ENCODE measurements around the gene RAD51B. TPM values are rescaled to one million over a fixed set of nuclear protein-coding genes. Genes with fewer than 3 reads are reported as not detected.

RAD51B gene
- total RNA-seq, 1 experiment from 2014 or later: 8.5 TPM

DNA sequence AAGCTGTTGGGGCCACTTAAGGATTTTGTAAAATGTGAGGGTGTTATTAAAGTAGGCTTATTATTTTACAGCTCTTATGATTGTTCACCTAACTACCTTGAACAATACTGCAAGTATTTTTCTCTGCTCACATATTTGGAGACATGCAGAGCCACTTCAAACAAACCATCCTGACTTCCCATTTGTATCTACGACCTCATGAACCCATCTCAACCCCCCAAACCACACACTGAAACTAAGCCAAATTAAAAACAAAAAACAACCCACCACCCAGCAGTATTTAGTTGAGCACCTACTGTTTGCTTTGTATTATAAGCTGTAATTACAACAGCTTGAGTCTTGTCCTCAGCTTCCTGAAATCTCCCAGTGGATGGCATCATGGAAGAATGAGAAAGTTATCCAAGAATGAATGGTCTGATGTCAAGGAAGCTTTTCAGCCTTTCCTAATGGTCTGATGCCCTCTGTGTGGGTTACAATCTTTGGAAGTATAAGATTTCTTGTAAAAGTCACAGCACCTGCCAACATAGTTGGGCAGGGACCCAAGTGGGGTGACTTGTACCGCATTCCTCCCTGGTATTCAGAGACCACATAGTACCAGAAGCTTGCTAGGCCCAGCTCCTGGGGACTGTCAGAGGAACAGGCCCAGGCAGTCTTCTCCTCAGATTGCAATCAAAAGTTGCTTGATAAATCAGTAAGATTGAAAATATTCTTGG lies 556.6 kb downstream of the RAD51B start:
- Histone ChIP-seq H3K4me3 (ENCODE audit: low read depth in 2 of 2, low read length in 2 of 2) (no peak overlapping the region), H3K4me1 (ENCODE audit: control insufficient read depth, insufficient read depth, low read length) (0 out of 2 replicates have a peak, but pooled peaks cover 3% of the 10 kb centered on the region), H3K27me3 (ENCODE audit: control insufficient read depth, insufficient read depth, low read length) (no peaks in the 10 kb centered on the region), H3K9me3 (ENCODE audit: control insufficient read depth, insufficient read depth, low read depth, low read length) (no peaks in the 10 kb centered on the region), H3K36me3 (ENCODE audit: control insufficient read depth, insufficient read depth, low read length) (no peaks in the 10 kb centered on the region), H3K27ac (ENCODE audit: low read length) (no peak overlapping the region)
- intact Hi-C loops (cut with micrococcal nuclease; ENCODE audit: unreplicated experiment) (no loop called here), in situ Hi-C loops (cut with HindIII; ENCODE audit: low pct_unique_long_range_greater_than_20kb, low sequenced_read_pairs) (no loop called here)
- POLR2A ChIA-PET: no interaction called here
- CTCF ChIA-PET: interaction anchor here (0.6 kb wide), 1 partner anchor 185 kb away, joined by 3 read pairs; no protein-coding TSS in a partner anchor
- BruUV-seq (replicated peaks): no TSS peak
- ATAC-seq (no peak), DNase-seq (ENCODE audit: low read depth, low spot score) (no peak)
- TF ChIP-seq TCF7L2 (IDR thresholded peaks at IDR 0.05; ENCODE audit: low read depth, low read length) (no peak), POLR2AphosphoS5 (IDR thresholded peaks at IDR 0.05; ENCODE audit: low read depth, low read length) (no peak), SIN3A (IDR thresholded peaks at IDR 0.05; ENCODE audit: borderline replicate concordance, insufficient read depth, low read depth, low read length) (no peak)
- TF ChIP-seq, protein P1, sequence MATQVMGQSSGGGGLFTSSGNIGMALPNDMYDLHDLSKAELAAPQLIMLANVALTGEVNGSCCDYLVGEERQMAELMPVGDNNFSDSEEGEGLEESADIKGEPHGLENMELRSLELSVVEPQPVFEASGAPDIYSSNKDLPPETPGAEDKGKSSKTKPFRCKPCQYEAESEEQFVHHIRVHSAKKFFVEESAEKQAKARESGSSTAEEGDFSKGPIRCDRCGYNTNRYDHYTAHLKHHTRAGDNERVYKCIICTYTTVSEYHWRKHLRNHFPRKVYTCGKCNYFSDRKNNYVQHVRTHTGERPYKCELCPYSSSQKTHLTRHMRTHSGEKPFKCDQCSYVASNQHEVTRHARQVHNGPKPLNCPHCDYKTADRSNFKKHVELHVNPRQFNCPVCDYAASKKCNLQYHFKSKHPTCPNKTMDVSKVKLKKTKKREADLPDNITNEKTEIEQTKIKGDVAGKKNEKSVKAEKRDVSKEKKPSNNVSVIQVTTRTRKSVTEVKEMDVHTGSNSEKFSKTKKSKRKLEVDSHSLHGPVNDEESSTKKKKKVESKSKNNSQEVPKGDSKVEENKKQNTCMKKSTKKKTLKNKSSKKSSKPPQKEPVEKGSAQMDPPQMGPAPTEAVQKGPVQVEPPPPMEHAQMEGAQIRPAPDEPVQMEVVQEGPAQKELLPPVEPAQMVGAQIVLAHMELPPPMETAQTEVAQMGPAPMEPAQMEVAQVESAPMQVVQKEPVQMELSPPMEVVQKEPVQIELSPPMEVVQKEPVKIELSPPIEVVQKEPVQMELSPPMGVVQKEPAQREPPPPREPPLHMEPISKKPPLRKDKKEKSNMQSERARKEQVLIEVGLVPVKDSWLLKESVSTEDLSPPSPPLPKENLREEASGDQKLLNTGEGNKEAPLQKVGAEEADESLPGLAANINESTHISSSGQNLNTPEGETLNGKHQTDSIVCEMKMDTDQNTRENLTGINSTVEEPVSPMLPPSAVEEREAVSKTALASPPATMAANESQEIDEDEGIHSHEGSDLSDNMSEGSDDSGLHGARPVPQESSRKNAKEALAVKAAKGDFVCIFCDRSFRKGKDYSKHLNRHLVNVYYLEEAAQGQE (IDR thresholded peaks at IDR 0.05; ENCODE audit: insufficient read depth in 1 of 2, low read depth in 2 of 2, low read length in 1 of 2): no peak
- TF ChIP-seq, protein P2, sequence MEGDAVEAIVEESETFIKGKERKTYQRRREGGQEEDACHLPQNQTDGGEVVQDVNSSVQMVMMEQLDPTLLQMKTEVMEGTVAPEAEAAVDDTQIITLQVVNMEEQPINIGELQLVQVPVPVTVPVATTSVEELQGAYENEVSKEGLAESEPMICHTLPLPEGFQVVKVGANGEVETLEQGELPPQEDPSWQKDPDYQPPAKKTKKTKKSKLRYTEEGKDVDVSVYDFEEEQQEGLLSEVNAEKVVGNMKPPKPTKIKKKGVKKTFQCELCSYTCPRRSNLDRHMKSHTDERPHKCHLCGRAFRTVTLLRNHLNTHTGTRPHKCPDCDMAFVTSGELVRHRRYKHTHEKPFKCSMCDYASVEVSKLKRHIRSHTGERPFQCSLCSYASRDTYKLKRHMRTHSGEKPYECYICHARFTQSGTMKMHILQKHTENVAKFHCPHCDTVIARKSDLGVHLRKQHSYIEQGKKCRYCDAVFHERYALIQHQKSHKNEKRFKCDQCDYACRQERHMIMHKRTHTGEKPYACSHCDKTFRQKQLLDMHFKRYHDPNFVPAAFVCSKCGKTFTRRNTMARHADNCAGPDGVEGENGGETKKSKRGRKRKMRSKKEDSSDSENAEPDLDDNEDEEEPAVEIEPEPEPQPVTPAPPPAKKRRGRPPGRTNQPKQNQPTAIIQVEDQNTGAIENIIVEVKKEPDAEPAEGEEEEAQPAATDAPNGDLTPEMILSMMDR (IDR thresholded peaks at IDR 0.05): no peak

DNA sequence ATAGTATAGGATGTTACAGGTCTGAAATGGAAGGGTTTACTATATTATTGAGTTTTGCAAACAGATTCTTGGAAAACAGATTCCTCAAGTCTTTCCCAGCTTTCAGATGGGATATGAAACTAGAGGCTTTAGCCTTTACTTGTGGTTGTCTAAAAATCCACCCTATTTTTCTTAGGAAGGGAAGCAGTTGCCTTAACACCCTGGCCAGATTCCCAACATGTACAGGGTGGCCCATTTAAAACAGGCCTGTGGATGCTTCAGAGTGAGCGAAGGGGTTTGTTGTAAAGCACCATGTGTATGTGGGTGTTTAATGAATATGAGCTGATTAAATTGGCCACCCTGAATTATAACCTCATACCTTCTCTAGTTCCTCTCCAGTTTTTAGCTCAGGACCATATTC lies 557.4 kb downstream of the RAD51B start:
- Histone ChIP-seq H3K36me3 (ENCODE audit: control insufficient read depth, insufficient read depth, low read length) (no peaks in the 10 kb centered on the region), H3K4me3 (ENCODE audit: low read depth in 2 of 2, low read length in 2 of 2) (no peak overlapping the region), H3K27ac (ENCODE audit: low read length) (no peak overlapping the region; the same call in 1 of the 2 replicates), H3K9me3 (ENCODE audit: control insufficient read depth, insufficient read depth, low read depth, low read length) (no peaks in the 10 kb centered on the region), H3K4me1 (ENCODE audit: control insufficient read depth, insufficient read depth, low read length) (0 out of 2 replicates have a peak, but pooled peaks cover 3% of the 10 kb centered on the region), H3K27me3 (ENCODE audit: control insufficient read depth, insufficient read depth, low read length) (no peaks in the 10 kb centered on the region)
- intact Hi-C loops (cut with micrococcal nuclease; ENCODE audit: unreplicated experiment) (no loop called here), in situ Hi-C loops (cut with HindIII; ENCODE audit: low pct_unique_long_range_greater_than_20kb, low sequenced_read_pairs) (no loop called here)
- POLR2A ChIA-PET: no interaction called here
- no peak for TF ChIP-seq POLR2AphosphoS5 (IDR thresholded peaks at IDR 0.05; ENCODE audit: low read depth, low read length)
- TF ChIP-seq, protein P1 (IDR thresholded peaks at IDR 0.05; ENCODE audit: insufficient read depth in 1 of 2, low read depth in 2 of 2, low read length in 1 of 2): no peak
- no peak for TF ChIP-seq SIN3A (IDR thresholded peaks at IDR 0.05; ENCODE audit: borderline replicate concordance, insufficient read depth, low read depth, low read length)
- TF ChIP-seq, protein P2 (IDR thresholded peaks at IDR 0.05): no peak
- no peak for TF ChIP-seq TCF7L2 (IDR thresholded peaks at IDR 0.05; ENCODE audit: low read depth, low read length)
- ATAC-seq (no peak), DNase-seq (ENCODE audit: low read depth, low spot score) (no peak)
- CTCF ChIA-PET: no interaction called here
- no TSS peak for BruUV-seq (replicated peaks)
